Left ventricle myocardium inferior (tissue), 1 donor: ENCODE measurements around the gene OTOGL. TPM values are rescaled to one million over a fixed set of nuclear protein-coding genes. Genes with fewer than 3 reads are reported as not detected.
"Not testable (repeated sequence)": the region's sequence is repeated elsewhere in the genome, so short reads cannot be mapped to it uniquely, and the experiment has no call there.

ENCODE experiments used
- DNase-seq: peaks from one replicate; pipeline ENCODE4 v3.0.0-alpha.2; 2020
- H3K27ac ChIP-seq: fragments of 200-600 bp; replicated peaks from 2 replicates; pipeline ENCODE4 v1.8.0; 2021
- H3K27me3 ChIP-seq: fragments of 200-600 bp; 2 replicates; pipeline ENCODE4 v1.8.0; 2021; ENCODE audit warnings: low read depth
- H3K36me3 ChIP-seq: fragments of 200-600 bp; 2 replicates; pipeline ENCODE4 v1.8.0; 2021
- H3K4me1 ChIP-seq: fragments of 200-600 bp; 2 replicates; pipeline ENCODE4 v1.8.0; 2021
- H3K4me3 ChIP-seq: fragments of 200-600 bp; 2 replicates; pipeline ENCODE4 v1.8.0; 2021; ENCODE audit warnings: mild to moderate bottlenecking, moderate library complexity
- H3K9me3 ChIP-seq: fragments of 200-600 bp; replicated peaks from 2 replicates; pipeline ENCODE4 v1.8.0; 2021
- CTCF ChIP-seq: fragments of 200-600 bp; IDR thresholded peaks from 2 replicates; pipeline ENCODE4 v1.8.0; 2021; ENCODE audit warnings: antibody characterized with exemption, mild to moderate bottlenecking, borderline replicate concordance
- intact Hi-C: fragments of 100-400 bp; cut with micrococcal nuclease; formaldehyde crosslinking; loops from one replicate; pipeline ENCODE4 v1.11.0; 2022
- total RNA-seq: library from RNA; stranded (reverse); fragmentation: NEBNext Ultra II Directional; extraction: Animal tissue kit (Norgen Biotek cat#: 25700); gene quantifications from one replicate; pipeline ENCODE4 v1.2.1, GENCODE V29; 2021
- donor health status: DM: no; HTN: yes; CAD: no; lungs with severe emphysema.

The OTOGL gene
- total RNA-seq, 1 donor from 2014 or later = 0.27 TPM

GRCh38 chr12:80226576-80226975, 127.2 kb downstream of the OTOGL start:
- Histone ChIP-seq H3K4me1 (peaks cover 15% of the 10 kb centered on the region), H3K9me3 (peaks cover 7% of the 10 kb centered on the region), H3K4me3 (no peak overlapping the region), H3K27ac (no peak overlapping the region), H3K36me3 (no peaks in the 10 kb centered on the region), H3K27me3 (no peaks in the 10 kb centered on the region)
- DNase-seq = no peak
- intact Hi-C loops = no loop called here
- TF ChIP-seq CTCF = no peak

GRCh38 chr12:80227904-80228303, 128.6 kb downstream of the OTOGL start:
- not testable (repeated sequence) for DNase-seq

GRCh38 chr12:80230068-80230467, 130.7 kb downstream of the OTOGL start:
- Histone ChIP-seq H3K9me3 (no peaks in the 10 kb centered on the region), H3K27me3 (no peaks in the 10 kb centered on the region), H3K4me3 (no peak overlapping the region), H3K27ac (peak overlapping the region; percentile 4), H3K36me3 (no peaks in the 10 kb centered on the region), H3K4me1 (peaks cover 15% of the 10 kb centered on the region)
- intact Hi-C loops = no loop called here
- no peak for DNase-seq
- TF ChIP-seq CTCF = no peak

More at GRCh38 chr12:80227904-80228303, 128.6 kb downstream of the OTOGL start:
- H3K36me3 ChIP-seq, H3K27ac ChIP-seq, intact Hi-C loops, H3K9me3 ChIP-seq, H3K27me3 ChIP-seq, H3K4me3 ChIP-seq: not testable (repeated sequence)
- peaks cover 15% of the 10 kb centered on the region for H3K4me1 ChIP-seq

GRCh38 chr12:80232837-80233236, 133.5 kb downstream of the OTOGL start:
- no peak for DNase-seq
- Histone ChIP-seq H3K27ac (no peak overlapping the region), H3K4me3 (no peak overlapping the region), H3K9me3 (no peaks in the 10 kb centered on the region), H3K4me1 (peaks cover 15% of the 10 kb centered on the region), H3K36me3 (no peaks in the 10 kb centered on the region), H3K27me3 (no peaks in the 10 kb centered on the region)
- intact Hi-C loops = no loop called here
- no peak for TF ChIP-seq CTCF

- intact Hi-C loops = no loop called here
- no peaks in the 10 kb centered on the region for H3K9me3 ChIP-seq
- H3K4me3 ChIP-seq = no peak overlapping the region
- H3K27me3 ChIP-seq = no peaks in the 10 kb centered on the region
- TF ChIP-seq CTCF = no peak
- no peak for DNase-seq
- H3K27ac ChIP-seq = no peak overlapping the region
- H3K4me1 ChIP-seq = peaks cover 15% of the 10 kb centered on the region
- no peaks in the 10 kb centered on the region for H3K36me3 ChIP-seq
Observed at GRCh38 chr12:80233926-80234325, 134.6 kb downstream of the OTOGL start.

- Histone ChIP-seq H3K9me3 (peaks cover 2% of the 10 kb centered on the region), H3K4me3 (no peak overlapping the region), H3K27me3 (no peaks in the 10 kb centered on the region), H3K27ac (no peak overlapping the region), H3K4me1 (peaks cover 11% of the 10 kb centered on the region), H3K36me3 (no peaks in the 10 kb centered on the region)
- intact Hi-C loops = no loop called here
- no peak for DNase-seq
- no peak for TF ChIP-seq CTCF
Observed at GRCh38 chr12:80234667-80235066, 135.3 kb downstream of the OTOGL start.
